Measurements from ENCODE around the gene HIPK2. TPM values are rescaled to one million over a fixed set of nuclear protein-coding genes. Genes with fewer than 3 reads are reported as not detected.

The HIPK2 gene
- total and polyA plus RNA-seq, 8 donors = 3.4 to 103 (median 38.6) TPM

DNA sequence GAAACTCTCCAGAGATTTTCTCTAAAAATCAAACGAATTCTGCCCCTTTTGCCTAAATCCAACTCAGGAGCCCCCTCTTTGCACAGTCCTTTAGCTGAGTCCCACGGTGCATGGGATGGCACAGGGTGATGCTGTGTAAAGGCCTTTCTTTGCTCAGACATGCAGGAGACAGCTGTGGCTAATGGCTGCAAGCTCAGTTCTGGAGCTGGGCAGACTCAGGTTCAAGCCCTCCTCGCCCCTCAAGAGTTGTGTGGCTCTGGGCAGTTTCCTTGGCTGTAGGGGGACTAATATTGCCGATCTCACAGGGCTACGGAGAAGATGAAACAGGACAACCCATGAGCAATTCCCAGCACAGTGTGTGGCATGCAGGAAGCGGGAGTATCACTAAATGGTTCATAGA, 211.7 kb downstream of the HIPK2 start:
- Histone ChIP-seq H3K4me1 (peaks cover 0 to 5% (median 0%) of the 10 kb centered on the region in 4 donors), H3K27ac (no peak overlapping the region), H3K9me3 (no peaks in the 10 kb centered on the region), H3K27me3 (no peaks in the 10 kb centered on the region), H3K36me3 (peaks cover 10 to 69% (median 48%) of the 10 kb centered on the region in 4 donors), H3K4me3 (no peak overlapping the region)
- intact Hi-C loops (cut with DNase I; ENCODE audit: low total_unique reads) = no loop called here
- no peak for DNase-seq
- WGBS, 5 donors = 93 to 96% (median 95%) methylated on average over 6 of the region's 6 CpGs
- TF ChIP-seq, protein P1, sequence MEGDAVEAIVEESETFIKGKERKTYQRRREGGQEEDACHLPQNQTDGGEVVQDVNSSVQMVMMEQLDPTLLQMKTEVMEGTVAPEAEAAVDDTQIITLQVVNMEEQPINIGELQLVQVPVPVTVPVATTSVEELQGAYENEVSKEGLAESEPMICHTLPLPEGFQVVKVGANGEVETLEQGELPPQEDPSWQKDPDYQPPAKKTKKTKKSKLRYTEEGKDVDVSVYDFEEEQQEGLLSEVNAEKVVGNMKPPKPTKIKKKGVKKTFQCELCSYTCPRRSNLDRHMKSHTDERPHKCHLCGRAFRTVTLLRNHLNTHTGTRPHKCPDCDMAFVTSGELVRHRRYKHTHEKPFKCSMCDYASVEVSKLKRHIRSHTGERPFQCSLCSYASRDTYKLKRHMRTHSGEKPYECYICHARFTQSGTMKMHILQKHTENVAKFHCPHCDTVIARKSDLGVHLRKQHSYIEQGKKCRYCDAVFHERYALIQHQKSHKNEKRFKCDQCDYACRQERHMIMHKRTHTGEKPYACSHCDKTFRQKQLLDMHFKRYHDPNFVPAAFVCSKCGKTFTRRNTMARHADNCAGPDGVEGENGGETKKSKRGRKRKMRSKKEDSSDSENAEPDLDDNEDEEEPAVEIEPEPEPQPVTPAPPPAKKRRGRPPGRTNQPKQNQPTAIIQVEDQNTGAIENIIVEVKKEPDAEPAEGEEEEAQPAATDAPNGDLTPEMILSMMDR (IDR thresholded peaks at IDR 0.05) = no peak
- no peak for TF ChIP-seq POLR2AphosphoS5 (IDR thresholded peaks at IDR 0.05)
- no peak for TF ChIP-seq POLR2A (IDR thresholded peaks at IDR 0.05)
- no peak for TF ChIP-seq EP300 (IDR thresholded peaks at IDR 0.05)

DNA sequence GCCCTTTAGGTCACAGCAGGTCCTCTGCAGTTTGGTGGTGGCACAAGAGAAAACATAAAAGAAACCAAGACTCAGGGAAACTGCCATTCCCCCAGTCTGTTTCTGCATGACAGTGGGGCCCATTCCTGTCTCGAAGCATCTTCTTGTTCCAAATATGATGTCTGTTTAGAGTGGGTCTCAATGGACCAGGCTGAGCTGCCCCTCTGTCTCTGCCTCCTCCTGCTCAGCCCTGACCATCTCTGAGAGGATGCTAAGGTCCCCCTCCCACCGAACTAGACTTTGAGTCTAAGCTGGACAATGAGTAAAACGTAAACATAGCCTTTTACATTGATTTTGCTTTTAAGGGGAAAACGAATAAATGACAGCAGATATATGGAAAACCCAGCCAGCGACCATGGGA, 213.9 kb downstream of the HIPK2 start:
- peaks cover 1 to 49% (median 29%) of the 10 kb centered on the region in 4 donors for H3K36me3 ChIP-seq
- intact Hi-C loops (cut with DNase I; ENCODE audit: low total_unique reads) = no loop called here
- H3K9me3 ChIP-seq = peaks cover 0 to 5% (median 0%) of the 10 kb centered on the region in 4 donors
- no peaks in the 10 kb centered on the region for H3K27me3 ChIP-seq
- WGBS, 5 donors = 87 to 97% (median 92%) methylated on average over 5 of the region's 5 CpGs
- no peak overlapping the region for H3K27ac ChIP-seq
- TF ChIP-seq, protein P1 (IDR thresholded peaks at IDR 0.05) = no peak
- no peak for TF ChIP-seq EP300 (IDR thresholded peaks at IDR 0.05)
- no peak for TF ChIP-seq POLR2A (IDR thresholded peaks at IDR 0.05)
- no peak for TF ChIP-seq POLR2AphosphoS5 (IDR thresholded peaks at IDR 0.05)
- peaks cover 0 to 5% (median 0%) of the 10 kb centered on the region in 4 donors for H3K4me1 ChIP-seq
- H3K4me3 ChIP-seq = no peak overlapping the region
- DNase-seq = no peak

DNA sequence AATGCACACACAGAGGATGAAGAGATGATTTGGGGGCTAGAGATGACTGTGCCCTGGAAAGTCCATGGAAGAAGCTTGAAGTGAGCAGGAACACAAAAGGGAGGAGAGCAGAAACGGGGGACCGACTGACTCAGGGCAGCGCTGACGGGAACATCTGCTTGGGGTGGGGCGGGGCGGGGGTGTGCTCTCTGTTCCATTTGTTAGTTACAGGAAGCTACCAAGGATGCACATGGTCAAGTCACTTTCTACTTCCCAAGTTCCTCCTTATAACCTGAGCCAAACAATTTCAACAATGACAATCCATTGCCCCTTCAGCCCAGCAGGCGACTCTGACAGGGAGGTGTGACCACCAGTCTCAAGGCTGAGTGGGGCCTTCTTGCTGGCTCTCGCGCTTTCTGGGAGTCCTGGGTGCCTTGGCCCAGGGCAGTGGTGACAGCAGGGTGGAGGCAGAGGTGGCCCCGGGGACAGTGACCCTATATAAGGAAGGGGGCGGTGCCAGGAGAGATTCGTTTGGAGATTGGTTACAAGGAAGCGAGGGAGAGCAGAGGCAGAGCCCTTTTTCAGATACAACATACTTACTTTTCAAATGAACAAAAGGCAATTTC, 214.7 kb downstream of the HIPK2 start:
- intact Hi-C loops (cut with DNase I; ENCODE audit: low total_unique reads) = no loop called here
- WGBS, 5 donors = 78 to 84% (median 81%) methylated on average over 13 of the region's 13 CpGs
- no peak for DNase-seq
- Histone ChIP-seq H3K27ac (no peak overlapping the region), H3K27me3 (no peaks in the 10 kb centered on the region), H3K9me3 (peaks cover 0 to 5% (median 0%) of the 10 kb centered on the region in 4 donors), H3K4me3 (no peak overlapping the region), H3K36me3 (peaks cover 0 to 41% (median 22%) of the 10 kb centered on the region in 4 donors), H3K4me1 (peaks cover 0 to 5% (median 0%) of the 10 kb centered on the region in 4 donors)
- TF ChIP-seq POLR2A (IDR thresholded peaks at IDR 0.05) (no peak), POLR2AphosphoS5 (IDR thresholded peaks at IDR 0.05) (no peak), EP300 (IDR thresholded peaks at IDR 0.05) (no peak)
- TF ChIP-seq, protein P1 (IDR thresholded peaks at IDR 0.05) = no peak

DNA sequence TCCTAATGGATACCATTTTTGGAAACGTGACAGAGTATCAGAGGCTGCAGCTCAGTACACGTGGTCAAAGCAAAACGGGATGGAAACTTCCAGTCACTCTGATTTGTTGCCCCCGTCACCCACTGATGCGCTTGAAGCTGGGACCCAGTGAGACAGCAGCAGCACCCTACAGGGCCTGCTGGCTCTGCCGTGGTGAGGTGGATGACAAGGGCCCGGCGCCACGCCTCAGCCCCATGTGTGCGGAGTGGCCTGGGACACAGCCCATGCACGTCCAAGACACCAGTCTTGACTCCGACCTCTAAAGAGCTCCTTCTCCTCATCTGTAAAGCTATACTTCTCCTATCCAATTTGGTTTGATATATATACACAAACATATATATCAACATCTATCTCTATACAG, 215.3 kb downstream of the HIPK2 start:
- no peak for TF ChIP-seq POLR2A (IDR thresholded peaks at IDR 0.05)
- TF ChIP-seq, protein P1 (IDR thresholded peaks at IDR 0.05) = no peak
- TF ChIP-seq EP300 (IDR thresholded peaks at IDR 0.05) = no peak
- TF ChIP-seq POLR2AphosphoS5 (IDR thresholded peaks at IDR 0.05) = no peak
- intact Hi-C loops (cut with DNase I; ENCODE audit: low total_unique reads) = no loop called here
- Histone ChIP-seq H3K9me3 (peaks cover 0 to 5% (median 0%) of the 10 kb centered on the region in 4 donors), H3K36me3 (peaks cover 0 to 35% (median 16%) of the 10 kb centered on the region in 4 donors), H3K27ac (no peak overlapping the region), H3K4me3 (no peak overlapping the region), H3K27me3 (no peaks in the 10 kb centered on the region), H3K4me1 (peaks cover 0 to 5% (median 0%) of the 10 kb centered on the region in 4 donors)
- WGBS, 5 donors = 88 to 95% (median 91%) methylated on average over 11 to 12 of the region's 12 CpGs
- no peak for DNase-seq

Measured in stomach (tissue), 9 donors.